ENCODE results near the gene NUDT14.

DNA sequence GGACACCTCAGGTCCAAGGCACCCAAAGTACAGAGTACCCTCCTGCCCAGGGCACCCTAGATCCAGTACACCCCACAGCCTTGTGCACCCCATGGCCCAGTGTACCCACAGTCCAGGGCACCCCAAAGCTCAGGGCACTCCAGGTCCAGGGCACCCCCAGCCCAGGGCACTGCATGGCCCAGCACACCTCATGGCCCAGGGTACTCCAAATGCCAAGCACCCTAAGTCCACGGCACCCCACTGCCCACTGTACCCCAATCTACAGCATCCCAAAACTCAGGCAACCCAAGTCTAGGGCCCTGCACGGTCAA, 18.5 kb downstream of the NUDT14 start:
- TF ChIP-seq, protein P1, sequence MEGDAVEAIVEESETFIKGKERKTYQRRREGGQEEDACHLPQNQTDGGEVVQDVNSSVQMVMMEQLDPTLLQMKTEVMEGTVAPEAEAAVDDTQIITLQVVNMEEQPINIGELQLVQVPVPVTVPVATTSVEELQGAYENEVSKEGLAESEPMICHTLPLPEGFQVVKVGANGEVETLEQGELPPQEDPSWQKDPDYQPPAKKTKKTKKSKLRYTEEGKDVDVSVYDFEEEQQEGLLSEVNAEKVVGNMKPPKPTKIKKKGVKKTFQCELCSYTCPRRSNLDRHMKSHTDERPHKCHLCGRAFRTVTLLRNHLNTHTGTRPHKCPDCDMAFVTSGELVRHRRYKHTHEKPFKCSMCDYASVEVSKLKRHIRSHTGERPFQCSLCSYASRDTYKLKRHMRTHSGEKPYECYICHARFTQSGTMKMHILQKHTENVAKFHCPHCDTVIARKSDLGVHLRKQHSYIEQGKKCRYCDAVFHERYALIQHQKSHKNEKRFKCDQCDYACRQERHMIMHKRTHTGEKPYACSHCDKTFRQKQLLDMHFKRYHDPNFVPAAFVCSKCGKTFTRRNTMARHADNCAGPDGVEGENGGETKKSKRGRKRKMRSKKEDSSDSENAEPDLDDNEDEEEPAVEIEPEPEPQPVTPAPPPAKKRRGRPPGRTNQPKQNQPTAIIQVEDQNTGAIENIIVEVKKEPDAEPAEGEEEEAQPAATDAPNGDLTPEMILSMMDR (IDR thresholded peaks at IDR 0.05; ENCODE audit: borderline replicate concordance, extremely low read depth, low read length, poor library complexity, severe bottlenecking): no peak
- TF ChIP-seq EZH2 (IDR thresholded peaks at IDR 0.05; ENCODE audit: borderline replicate concordance, low read depth, low read length, severe bottlenecking): no peak
